DLD1 (cell line): ENCODE data around the gene ZCCHC2.

Experiments used
- in situ Hi-C: cut with HindIII; loops from 2 replicates; pipeline ENCODE4 v1.10.0; 2017; ENCODE audit warnings: low sequenced_read_pairs

The ZCCHC2 gene

GRCh38 chr18:62605685-62606084, 82.9 kb downstream of the ZCCHC2 start:
- in situ Hi-C loops, result no loop called here

GRCh38 chr18:62606106-62606505, 83.3 kb downstream of the ZCCHC2 start:
- in situ Hi-C loops, result no loop called here

- in situ Hi-C loops, result no loop called here
Measured at GRCh38 chr18:62607302-62607701, 84.5 kb downstream of the ZCCHC2 start.

- in situ Hi-C loops, result no loop called here
Measured at GRCh38 chr18:62607708-62608428, 85.0 kb downstream of the ZCCHC2 start.

- in situ Hi-C loops, result no loop called here
Measured at GRCh38 chr18:62609764-62610163, 86.9 kb downstream of the ZCCHC2 start.

GRCh38 chr18:62610351-62610700, 87.5 kb downstream of the ZCCHC2 start:
- in situ Hi-C loops, result no loop called here

GRCh38 chr18:62610701-62611411, 88.0 kb downstream of the ZCCHC2 start:
- in situ Hi-C loops, result no loop called here

- in situ Hi-C loops, result no loop called here
Measured at GRCh38 chr18:62611453-62612288, 88.8 kb downstream of the ZCCHC2 start.

- in situ Hi-C loops, result no loop called here
Measured at GRCh38 chr18:62612289-62612645, 89.4 kb downstream of the ZCCHC2 start.

GRCh38 chr18:62612776-62613175, 90.0 kb downstream of the ZCCHC2 start:
- in situ Hi-C loops, result no loop called here

GRCh38 chr18:62614494-62614893, 91.7 kb downstream of the ZCCHC2 start:
- in situ Hi-C loops, result no loop called here

- in situ Hi-C loops, result no loop called here
Measured at GRCh38 chr18:62616331-62616805, 93.5 kb downstream of the ZCCHC2 start.

- in situ Hi-C loops, result no loop called here
Measured at GRCh38 chr18:62617793-62618591, 95.2 kb downstream of the ZCCHC2 start.

GRCh38 chr18:62618735-62619134, 95.9 kb downstream of the ZCCHC2 start:
- in situ Hi-C loops, result no loop called here

- in situ Hi-C loops, result no loop called here
Measured at GRCh38 chr18:62621546-62621945, 98.7 kb downstream of the ZCCHC2 start.

GRCh38 chr18:62625019-62625418, 102.2 kb downstream of the ZCCHC2 start:
- in situ Hi-C loops, result no loop called here
